A673 (cell line): ENCODE data around the gene APOC1.

Source experiments
- CTCF ChIP-seq: fragments of 300-800, 200-600 bp; sonication (generic); conservative IDR thresholded peaks from 2 replicates; pipeline ENCODE4 v1.5.1; 2017; ENCODE audit warnings: low read depth, mild to moderate bottlenecking, antibody characterized with exemption, low read length, moderate library complexity, mixed read lengths
- EZH2 ChIP-seq: fragments of 200-600 bp; sonication (generic); IDR thresholded peaks from 2 replicates; pipeline ENCODE4 v1.6.1; 2017; ENCODE audit warnings: borderline replicate concordance, low read depth, mild to moderate bottlenecking, mixed read lengths, antibody characterized with exemption, low read length; ENCODE audit not compliant: poor library complexity, severe bottlenecking

- TF ChIP-seq CTCF (no peak), EZH2 (no peak)
Measured at GRCh38 chr19:44894052-44894400, 20.4 kb upstream of the APOC1 start.
